GM21619 (cell line): ENCODE data around the gene TMEM184B.
"Not testable (repeated sequence)": the region's sequence is repeated elsewhere in the genome, so short reads cannot be mapped to it uniquely, and the experiment has no call there.

Experiments used
- ATAC-seq: cut with Tn5 transposase; IDR thresholded peaks from one replicate; pipeline ENCODE4 v1.9.1; 2021; ENCODE audit not compliant: unreplicated experiment

Gene TMEM184B

GRCh38 chr22:38249803-38250642 lies 22.8 kb downstream of the TMEM184B start:
- no peak for ATAC-seq

GRCh38 chr22:38249301-38249700 lies 23.5 kb downstream of the TMEM184B start:
- ATAC-seq: no peak

- no peak for ATAC-seq
Measured at GRCh38 chr22:38248280-38248679, 24.5 kb downstream of the TMEM184B start.

- no peak for ATAC-seq
Measured at GRCh38 chr22:38247713-38248112, 25.1 kb downstream of the TMEM184B start.

GRCh38 chr22:38246692-38247091 lies 26.1 kb downstream of the TMEM184B start:
- ATAC-seq: no peak

- ATAC-seq: no peak
Measured at GRCh38 chr22:38246046-38246658, 26.7 kb downstream of the TMEM184B start.

GRCh38 chr22:38244106-38244505 lies 28.7 kb downstream of the TMEM184B start:
- ATAC-seq: no peak

GRCh38 chr22:38243007-38243765 lies 29.6 kb downstream of the TMEM184B start:
- no peak for ATAC-seq

GRCh38 chr22:38240734-38241252 lies 32.0 kb downstream of the TMEM184B start:
- no peak for ATAC-seq

GRCh38 chr22:38239101-38239761 lies 33.6 kb downstream of the TMEM184B start:
- no peak for ATAC-seq

- no peak for ATAC-seq
Measured at GRCh38 chr22:38238519-38239071, 34.2 kb downstream of the TMEM184B start.

- ATAC-seq: no peak
Measured at GRCh38 chr22:38236786-38237185, 36.0 kb downstream of the TMEM184B start.

GRCh38 chr22:38235240-38235850 lies 37.5 kb downstream of the TMEM184B start:
- no peak for ATAC-seq

- not testable (repeated sequence) for ATAC-seq
Measured at GRCh38 chr22:38233856-38234255, 39.0 kb downstream of the TMEM184B start.

GRCh38 chr22:38233427-38233826 lies 39.4 kb downstream of the TMEM184B start:
- ATAC-seq: no peak

- ATAC-seq: no peak
Measured at GRCh38 chr22:38232196-38232595, 40.6 kb downstream of the TMEM184B start.

GRCh38 chr22:38230916-38231315 lies 41.9 kb downstream of the TMEM184B start:
- no peak for ATAC-seq

GRCh38 chr22:38230108-38230825 lies 42.5 kb downstream of the TMEM184B start:
- ATAC-seq: no peak

GRCh38 chr22:38228873-38229740 lies 43.7 kb downstream of the TMEM184B start:
- no peak for ATAC-seq
